Breast epithelium (tissue), 3 donors: ENCODE measurements around the gene HLA-DRA.

Experiments used
- POLR2A ChIP-seq: fragments of 450-650 bp; IDR thresholded peaks from one replicate; pipeline ENCODE4 v1.6.1; 2016; ENCODE audit warnings: antibody characterized with exemption, mild to moderate bottlenecking, moderate library complexity
- POLR2AphosphoS5 ChIP-seq, 3 donors: sonication (generic); formaldehyde crosslinking; IDR thresholded peaks; one replicate each; pipeline ENCODE4 v1.6.1; 2017; ENCODE audit warnings: antibody characterized with exemption in 3 of 3
- TF ChIP-seq, protein P1 (sequence below), 3 donors: fragments of 450-650 bp; IDR thresholded peaks; one replicate each; pipeline ENCODE4 v1.5.1; 2016 to 2017; ENCODE audit warnings: antibody characterized with exemption in 3 of 3, mild to moderate bottlenecking in 3 of 3, moderate library complexity in 3 of 3

- TF ChIP-seq, protein P1, sequence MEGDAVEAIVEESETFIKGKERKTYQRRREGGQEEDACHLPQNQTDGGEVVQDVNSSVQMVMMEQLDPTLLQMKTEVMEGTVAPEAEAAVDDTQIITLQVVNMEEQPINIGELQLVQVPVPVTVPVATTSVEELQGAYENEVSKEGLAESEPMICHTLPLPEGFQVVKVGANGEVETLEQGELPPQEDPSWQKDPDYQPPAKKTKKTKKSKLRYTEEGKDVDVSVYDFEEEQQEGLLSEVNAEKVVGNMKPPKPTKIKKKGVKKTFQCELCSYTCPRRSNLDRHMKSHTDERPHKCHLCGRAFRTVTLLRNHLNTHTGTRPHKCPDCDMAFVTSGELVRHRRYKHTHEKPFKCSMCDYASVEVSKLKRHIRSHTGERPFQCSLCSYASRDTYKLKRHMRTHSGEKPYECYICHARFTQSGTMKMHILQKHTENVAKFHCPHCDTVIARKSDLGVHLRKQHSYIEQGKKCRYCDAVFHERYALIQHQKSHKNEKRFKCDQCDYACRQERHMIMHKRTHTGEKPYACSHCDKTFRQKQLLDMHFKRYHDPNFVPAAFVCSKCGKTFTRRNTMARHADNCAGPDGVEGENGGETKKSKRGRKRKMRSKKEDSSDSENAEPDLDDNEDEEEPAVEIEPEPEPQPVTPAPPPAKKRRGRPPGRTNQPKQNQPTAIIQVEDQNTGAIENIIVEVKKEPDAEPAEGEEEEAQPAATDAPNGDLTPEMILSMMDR (IDR thresholded peaks at IDR 0.05), result no peak
- TF ChIP-seq POLR2A (no peak), POLR2AphosphoS5 (IDR thresholded peaks at IDR 0.05) (no peak)
Measured at GRCh38 chr6:32445321-32445854, 5.7 kb downstream of the HLA-DRA start.
